ENCODE measurements around the gene ANXA2. TPM values are rescaled to one million over a fixed set of nuclear protein-coding genes. Genes with fewer than 3 reads are reported as not detected.

ANXA2 gene
- total RNA-seq, 2 experiments from 2014 or later, result 368 to 375 TPM

GRCh38 chr15:60374628-60375081 lies 23.1 kb downstream of the ANXA2 start:
- no peak for DNase-seq
- ChIA-PET CTCF (interaction anchor here (1.2 to 2.1 kb wide), 3 partner anchors 14 to 146 kb away, joined by 3 to 8 read pairs (median 4); no protein-coding TSS in a partner anchor), POLR2A (interaction anchor here (0.6 kb wide), 1 partner anchor 568 kb away, joined by 5 read pairs; no protein-coding TSS in a partner anchor)
- peaks cover 60% of the 10 kb centered on the region for H3K36me3 Mint-ChIP-seq (ENCODE audit: low read depth)
- no peaks in the 10 kb centered on the region for H3K27me3 Mint-ChIP-seq (ENCODE audit: low read depth)
- no peak overlapping the region for H3K4me3 Mint-ChIP-seq
- no peaks in the 10 kb centered on the region for H3K9me3 Mint-ChIP-seq (ENCODE audit: insufficient read depth)
- H3K4me1 Mint-ChIP-seq (ENCODE audit: low read depth), result peaks cover 2% of the 10 kb centered on the region
- ATAC-seq, result no peak
- no peak overlapping the region for H3K27ac Mint-ChIP-seq

GRCh38 chr15:60374209-60374608 lies 23.6 kb downstream of the ANXA2 start:
- H3K9me3 Mint-ChIP-seq (ENCODE audit: insufficient read depth), result no peaks in the 10 kb centered on the region
- H3K27me3 Mint-ChIP-seq (ENCODE audit: low read depth), result no peaks in the 10 kb centered on the region
- ChIA-PET CTCF (interaction anchor here (1.2 to 2.1 kb wide), 3 partner anchors 14 to 147 kb away, joined by 3 to 8 read pairs (median 4); no protein-coding TSS in a partner anchor), POLR2A (interaction anchor here (0.6 kb wide), 1 partner anchor 569 kb away, joined by 5 read pairs; no protein-coding TSS in a partner anchor)
- ATAC-seq, result no peak
- no peak for DNase-seq
- peaks cover 2% of the 10 kb centered on the region for H3K4me1 Mint-ChIP-seq (ENCODE audit: low read depth)
- H3K27ac Mint-ChIP-seq, result no peak overlapping the region
- H3K36me3 Mint-ChIP-seq (ENCODE audit: low read depth), result peaks cover 60% of the 10 kb centered on the region
- no peak overlapping the region for H3K4me3 Mint-ChIP-seq

- Mint-ChIP-seq H3K36me3 (ENCODE audit: low read depth) (peaks cover 60% of the 10 kb centered on the region), H3K27ac (no peak overlapping the region), H3K4me3 (no peak overlapping the region), H3K27me3 (ENCODE audit: low read depth) (no peaks in the 10 kb centered on the region), H3K4me1 (ENCODE audit: low read depth) (peaks cover 2% of the 10 kb centered on the region), H3K9me3 (ENCODE audit: insufficient read depth) (no peaks in the 10 kb centered on the region)
- ChIA-PET CTCF (interaction anchor here (1.2 to 2.1 kb wide), 3 partner anchors 13 to 147 kb away, joined by 3 to 8 read pairs (median 4); no protein-coding TSS in a partner anchor), POLR2A (no interaction called here)
- ATAC-seq (no peak), DNase-seq (no peak)
Observed at GRCh38 chr15:60373745-60374144, 24.0 kb downstream of the ANXA2 start.

- Mint-ChIP-seq H3K27me3 (ENCODE audit: low read depth) (no peaks in the 10 kb centered on the region), H3K9me3 (ENCODE audit: insufficient read depth) (no peaks in the 10 kb centered on the region), H3K27ac (peak overlapping the region; percentile 24), H3K36me3 (ENCODE audit: low read depth) (peaks cover 63% of the 10 kb centered on the region), H3K4me3 (no peak overlapping the region), H3K4me1 (ENCODE audit: low read depth) (peaks cover 2% of the 10 kb centered on the region)
- ChIA-PET POLR2A (no interaction called here), CTCF (interaction anchor here (1.2 to 2.1 kb wide), 3 partner anchors 13 to 147 kb away, joined by 3 to 8 read pairs (median 4); no protein-coding TSS in a partner anchor)
- ATAC-seq (no peak), DNase-seq (no peak)
Observed at GRCh38 chr15:60373327-60373726, 24.5 kb downstream of the ANXA2 start.

GRCh38 chr15:60372756-60373155 lies 25.0 kb downstream of the ANXA2 start:
- no peak for DNase-seq
- Mint-ChIP-seq H3K4me1 (ENCODE audit: low read depth) (peaks cover 2% of the 10 kb centered on the region), H3K27me3 (ENCODE audit: low read depth) (no peaks in the 10 kb centered on the region), H3K9me3 (ENCODE audit: insufficient read depth) (no peaks in the 10 kb centered on the region), H3K4me3 (no peak overlapping the region), H3K36me3 (ENCODE audit: low read depth) (peaks cover 59% of the 10 kb centered on the region), H3K27ac (no peak overlapping the region)
- CTCF ChIA-PET, result interaction anchor here (0.7 to 2.1 kb wide), 2 partner anchors 9 to 148 kb away, joined by 3 to 8 read pairs; no protein-coding TSS in a partner anchor
- POLR2A ChIA-PET, result interaction anchor here (0.6 kb wide), 1 partner anchor 1030 kb away, joined by 4 read pairs; no protein-coding TSS in a partner anchor
- ATAC-seq, result no peak

- Mint-ChIP-seq H3K36me3 (ENCODE audit: low read depth) (peaks cover 59% of the 10 kb centered on the region), H3K4me3 (no peak overlapping the region), H3K4me1 (ENCODE audit: low read depth) (peaks cover 2% of the 10 kb centered on the region), H3K9me3 (ENCODE audit: insufficient read depth) (no peaks in the 10 kb centered on the region), H3K27ac (no peak overlapping the region), H3K27me3 (ENCODE audit: low read depth) (no peaks in the 10 kb centered on the region)
- ATAC-seq, result no peak
- POLR2A ChIA-PET, result interaction anchor here (0.6 kb wide), 1 partner anchor 1029 kb away, joined by 4 read pairs; no protein-coding TSS in a partner anchor
- CTCF ChIA-PET, result interaction anchor here (0.7 kb wide), 1 partner anchor 9 kb away, joined by 3 read pairs; no protein-coding TSS in a partner anchor
- DNase-seq, result no peak
Observed at GRCh38 chr15:60372227-60372626, 25.6 kb downstream of the ANXA2 start.

- no peak for DNase-seq
- no peak overlapping the region for H3K4me3 Mint-ChIP-seq
- H3K27ac Mint-ChIP-seq, result no peak overlapping the region
- ChIA-PET POLR2A (no interaction called here), CTCF (no interaction called here)
- H3K27me3 Mint-ChIP-seq (ENCODE audit: low read depth), result no peaks in the 10 kb centered on the region
- no peak for ATAC-seq
- H3K4me1 Mint-ChIP-seq (ENCODE audit: low read depth), result peaks cover 2% of the 10 kb centered on the region
- peaks cover 50% of the 10 kb centered on the region for H3K36me3 Mint-ChIP-seq (ENCODE audit: low read depth)
- H3K9me3 Mint-ChIP-seq (ENCODE audit: insufficient read depth), result no peaks in the 10 kb centered on the region
Observed at GRCh38 chr15:60371175-60372051, 26.4 kb downstream of the ANXA2 start.

GRCh38 chr15:60370869-60371136 lies 27.0 kb downstream of the ANXA2 start:
- DNase-seq (no peak), ATAC-seq (no peak)
- H3K36me3 Mint-ChIP-seq (ENCODE audit: low read depth), result peaks cover 49% of the 10 kb centered on the region
- POLR2A ChIA-PET, result no interaction called here
- H3K4me1 Mint-ChIP-seq (ENCODE audit: low read depth), result peaks cover 2% of the 10 kb centered on the region
- H3K4me3 Mint-ChIP-seq, result no peak overlapping the region
- no peak overlapping the region for H3K27ac Mint-ChIP-seq
- H3K27me3 Mint-ChIP-seq (ENCODE audit: low read depth), result no peaks in the 10 kb centered on the region
- CTCF ChIA-PET, result no interaction called here
- no peaks in the 10 kb centered on the region for H3K9me3 Mint-ChIP-seq (ENCODE audit: insufficient read depth)

GRCh38 chr15:60370105-60370868 lies 27.5 kb downstream of the ANXA2 start:
- no peak for DNase-seq
- POLR2A ChIA-PET, result no interaction called here

GRCh38 chr15:60369696-60370095 lies 28.1 kb downstream of the ANXA2 start:
- H3K27me3 Mint-ChIP-seq (ENCODE audit: low read depth), result no peaks in the 10 kb centered on the region
- ATAC-seq (no peak), DNase-seq (no peak)
- H3K9me3 Mint-ChIP-seq (ENCODE audit: insufficient read depth), result no peaks in the 10 kb centered on the region
- ChIA-PET CTCF (interaction anchor here (2.2 kb wide), 1 partner anchor 10 kb away, joined by 12 read pairs; no protein-coding TSS in a partner anchor), POLR2A (no interaction called here)
- peaks cover 49% of the 10 kb centered on the region for H3K36me3 Mint-ChIP-seq (ENCODE audit: low read depth)
- H3K4me3 Mint-ChIP-seq, result no peak overlapping the region
- H3K27ac Mint-ChIP-seq, result no peak overlapping the region
- peaks cover 2% of the 10 kb centered on the region for H3K4me1 Mint-ChIP-seq (ENCODE audit: low read depth)

More at GRCh38 chr15:60370105-60370868, 27.5 kb downstream of the ANXA2 start:
- no peaks in the 10 kb centered on the region for H3K9me3 Mint-ChIP-seq (ENCODE audit: insufficient read depth)
- H3K27ac Mint-ChIP-seq, result no peak overlapping the region
- CTCF ChIA-PET, result interaction anchor here (2.2 kb wide), 1 partner anchor 10 kb away, joined by 12 read pairs; no protein-coding TSS in a partner anchor
- H3K27me3 Mint-ChIP-seq (ENCODE audit: low read depth), result no peaks in the 10 kb centered on the region
- peaks cover 2% of the 10 kb centered on the region for H3K4me1 Mint-ChIP-seq (ENCODE audit: low read depth)
- no peak overlapping the region for H3K4me3 Mint-ChIP-seq
- ATAC-seq, result no peak
- H3K36me3 Mint-ChIP-seq (ENCODE audit: low read depth), result peaks cover 47% of the 10 kb centered on the region

GRCh38 chr15:60364612-60364924 lies 33.2 kb downstream of the ANXA2 start:
- peaks cover 54% of the 10 kb centered on the region for H3K36me3 Mint-ChIP-seq (ENCODE audit: low read depth)
- H3K4me1 Mint-ChIP-seq (ENCODE audit: low read depth), result peaks cover 26% of the 10 kb centered on the region
- ChIA-PET CTCF (interaction anchor here (3.5 kb wide), 1 partner anchor 156 kb away, joined by 21 read pairs; no protein-coding TSS in a partner anchor), POLR2A (no interaction called here)
- ATAC-seq (no peak), DNase-seq (no peak)
- no peak overlapping the region for H3K4me3 Mint-ChIP-seq
- H3K27me3 Mint-ChIP-seq (ENCODE audit: low read depth), result no peaks in the 10 kb centered on the region
- H3K9me3 Mint-ChIP-seq (ENCODE audit: insufficient read depth), result no peaks in the 10 kb centered on the region
- no peak overlapping the region for H3K27ac Mint-ChIP-seq

Measured in activated CD8-positive, alpha-beta T cell treated with anti-CD3 and anti-CD28 coated beads, Interleukin-2, amount 10 ng/mL, durations not matched to agents 7 days and 5 days (primary cell).